ENCODE results near the gene NPAS4.

NPAS4 gene

DNA sequence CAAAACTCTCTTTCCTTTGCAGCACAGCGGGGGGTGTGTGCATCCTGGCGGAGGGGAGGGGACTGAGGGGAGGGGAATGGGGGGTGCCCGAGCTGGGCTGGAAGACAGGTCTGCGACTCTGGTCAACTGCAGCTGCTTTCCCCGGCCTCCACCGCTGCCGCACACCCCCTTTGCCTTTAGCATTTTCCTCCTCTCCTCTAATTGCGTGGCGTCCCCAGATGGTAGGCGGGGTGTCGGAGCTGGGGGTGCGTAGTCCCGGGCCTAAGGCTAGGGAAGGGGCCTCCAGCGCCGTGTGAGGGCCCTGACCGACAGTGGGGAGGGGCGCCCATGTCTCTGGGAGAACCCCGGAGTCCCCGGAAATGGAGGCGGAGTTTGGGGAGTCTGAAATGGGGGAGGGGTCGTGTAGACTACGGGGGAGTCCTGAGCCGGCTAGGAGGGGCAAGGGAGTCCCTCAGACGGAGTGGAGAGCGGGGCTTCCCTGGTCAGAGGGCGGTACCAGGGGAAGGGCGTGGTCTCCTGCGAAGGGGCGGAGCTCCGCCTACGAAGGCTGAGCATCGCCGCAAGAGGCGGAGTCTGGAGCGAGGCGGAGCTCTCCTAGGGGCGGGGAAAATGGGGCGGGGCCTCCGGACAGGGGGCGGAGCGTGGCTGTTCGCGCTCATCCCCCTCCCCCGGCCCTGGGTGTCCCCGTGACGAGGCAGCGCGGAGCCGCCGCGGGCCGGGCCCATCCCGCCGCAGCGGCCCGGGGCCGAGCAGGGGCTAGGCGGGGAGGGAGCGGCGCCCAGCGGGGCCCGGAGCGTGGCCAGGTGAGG lies 45.6 kb downstream of the NPAS4 start, which contains the start of gene PELI3:
Gene PELI3 (plus strand): TSS at position 681 of the 809 bp plus-strand sequence. CDS start 1,224 bp downstream, outside the sequence.
- DNase-seq (ENCODE audit: low read depth): peak; percentile 93
- TF ChIP-seq, protein P1, sequence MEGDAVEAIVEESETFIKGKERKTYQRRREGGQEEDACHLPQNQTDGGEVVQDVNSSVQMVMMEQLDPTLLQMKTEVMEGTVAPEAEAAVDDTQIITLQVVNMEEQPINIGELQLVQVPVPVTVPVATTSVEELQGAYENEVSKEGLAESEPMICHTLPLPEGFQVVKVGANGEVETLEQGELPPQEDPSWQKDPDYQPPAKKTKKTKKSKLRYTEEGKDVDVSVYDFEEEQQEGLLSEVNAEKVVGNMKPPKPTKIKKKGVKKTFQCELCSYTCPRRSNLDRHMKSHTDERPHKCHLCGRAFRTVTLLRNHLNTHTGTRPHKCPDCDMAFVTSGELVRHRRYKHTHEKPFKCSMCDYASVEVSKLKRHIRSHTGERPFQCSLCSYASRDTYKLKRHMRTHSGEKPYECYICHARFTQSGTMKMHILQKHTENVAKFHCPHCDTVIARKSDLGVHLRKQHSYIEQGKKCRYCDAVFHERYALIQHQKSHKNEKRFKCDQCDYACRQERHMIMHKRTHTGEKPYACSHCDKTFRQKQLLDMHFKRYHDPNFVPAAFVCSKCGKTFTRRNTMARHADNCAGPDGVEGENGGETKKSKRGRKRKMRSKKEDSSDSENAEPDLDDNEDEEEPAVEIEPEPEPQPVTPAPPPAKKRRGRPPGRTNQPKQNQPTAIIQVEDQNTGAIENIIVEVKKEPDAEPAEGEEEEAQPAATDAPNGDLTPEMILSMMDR (IDR thresholded peaks at IDR 0.05; ENCODE audit: insufficient read depth, low read depth, low read length, missing control alignments): no peak
- H3K4me3 ChIP-seq (ENCODE audit: low read length): peak within 1 kb of the TSS; percentile 66

DNA sequence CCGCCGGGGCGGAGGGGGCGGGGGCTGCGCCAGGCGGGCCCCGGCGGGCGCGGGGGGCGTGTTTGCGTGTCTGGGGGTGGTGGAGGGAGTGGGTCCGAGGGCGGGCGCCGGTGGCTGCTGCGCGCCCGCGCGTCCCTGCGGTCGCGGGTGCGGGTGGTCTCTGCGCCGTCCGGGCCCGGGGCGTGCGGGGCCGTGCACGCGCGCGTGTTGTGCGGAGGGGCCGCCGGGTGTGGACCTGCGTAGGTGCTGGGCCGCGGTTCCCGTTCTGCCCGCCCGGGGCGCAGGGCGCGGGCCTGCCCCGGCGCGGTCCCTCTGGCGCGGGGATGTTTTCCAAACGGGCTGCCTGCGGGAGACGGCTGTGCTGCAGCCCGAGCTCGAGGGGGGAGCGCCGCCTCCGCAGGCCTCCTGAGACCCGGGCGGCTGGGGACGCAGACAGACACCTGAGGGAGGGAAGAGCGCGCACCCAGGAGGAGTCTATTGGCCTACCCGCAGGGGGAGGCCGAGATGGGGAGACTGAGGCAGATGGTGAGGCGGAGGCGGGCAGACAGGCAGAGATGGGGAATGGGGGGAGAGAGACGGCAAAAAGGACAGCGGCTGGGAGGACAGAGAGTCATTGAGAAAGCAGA lies 46.3 kb downstream of the NPAS4 start:
- peak overlapping the region; percentile 53 for H3K4me3 ChIP-seq (ENCODE audit: low read length)
- TF ChIP-seq, protein P1 (IDR thresholded peaks at IDR 0.05; ENCODE audit: insufficient read depth, low read depth, low read length, missing control alignments): peak; percentile 3
- DNase-seq (ENCODE audit: low read depth): peak; percentile 36

DNA sequence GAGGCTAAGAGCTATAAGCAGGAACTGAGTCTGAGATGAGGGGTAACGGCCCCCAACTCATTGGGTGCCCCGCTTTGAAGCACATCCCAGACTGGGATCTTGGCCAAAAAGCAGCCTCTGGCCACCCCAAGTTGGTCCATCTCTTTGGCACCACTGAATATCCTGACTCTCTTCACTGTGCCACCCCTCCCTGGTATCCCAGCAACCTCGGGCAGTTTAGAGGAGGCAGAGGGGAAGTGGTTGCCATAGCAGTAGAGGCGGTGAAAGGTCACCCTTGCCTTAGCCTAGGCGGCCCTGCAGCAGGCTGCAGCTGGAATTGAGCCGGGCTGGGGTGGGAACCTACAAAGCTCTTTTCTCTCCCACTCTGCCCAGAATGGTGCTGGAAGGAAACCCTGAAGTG lies 46.9 kb downstream of the NPAS4 start:
- no peak for DNase-seq (ENCODE audit: low read depth)
- peak overlapping the region; percentile 53 for H3K4me3 ChIP-seq (ENCODE audit: low read length)
- TF ChIP-seq, protein P1 (IDR thresholded peaks at IDR 0.05; ENCODE audit: insufficient read depth, low read depth, low read length, missing control alignments): no peak

DNA sequence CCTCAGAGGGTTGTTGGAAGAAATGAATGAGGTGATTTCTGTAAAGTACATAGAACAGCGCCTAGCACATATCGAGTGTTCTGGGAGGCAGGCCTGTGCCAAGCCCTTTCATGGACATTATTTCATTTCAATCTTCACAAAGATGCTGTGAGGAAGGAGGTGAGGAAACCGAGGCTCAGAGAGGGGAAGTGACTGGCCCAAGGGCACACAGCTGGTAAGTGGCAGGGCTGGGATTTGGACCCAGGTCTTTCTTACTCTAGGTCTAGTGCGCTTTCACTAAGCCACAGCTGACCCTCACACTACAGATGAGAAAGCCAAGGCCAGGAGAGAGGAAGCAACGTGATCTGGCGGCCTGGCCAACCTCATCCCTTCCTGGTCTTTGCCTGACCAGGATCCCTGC lies 47.9 kb downstream of the NPAS4 start:
- no peak overlapping the region for H3K4me3 ChIP-seq (ENCODE audit: low read length)
- no peak for DNase-seq (ENCODE audit: low read depth)
- TF ChIP-seq, protein P1 (IDR thresholded peaks at IDR 0.05; ENCODE audit: insufficient read depth, low read depth, low read length, missing control alignments): no peak

DNA sequence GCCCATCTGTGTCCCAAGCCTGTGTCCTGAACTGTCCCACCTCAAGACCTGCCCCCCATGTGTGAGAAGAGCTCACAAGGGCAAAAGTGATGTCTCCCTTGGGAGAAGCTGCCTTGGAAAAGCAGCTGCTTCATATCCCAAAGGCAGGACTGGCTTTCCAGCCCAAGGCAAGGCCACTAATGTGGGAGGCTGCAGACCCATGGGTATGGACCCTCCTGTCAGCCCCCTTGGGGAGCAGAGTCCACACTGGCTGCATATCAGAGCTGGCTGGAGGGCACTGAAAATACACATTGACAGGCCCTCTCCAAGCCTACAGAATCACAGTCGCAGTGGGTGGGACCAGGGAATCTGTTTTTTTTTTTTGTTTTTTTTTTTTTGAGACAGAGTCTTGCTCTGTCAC lies 48.6 kb downstream of the NPAS4 start:
- TF ChIP-seq, protein P1 (IDR thresholded peaks at IDR 0.05; ENCODE audit: insufficient read depth, low read depth, low read length, missing control alignments): no peak

DNA sequence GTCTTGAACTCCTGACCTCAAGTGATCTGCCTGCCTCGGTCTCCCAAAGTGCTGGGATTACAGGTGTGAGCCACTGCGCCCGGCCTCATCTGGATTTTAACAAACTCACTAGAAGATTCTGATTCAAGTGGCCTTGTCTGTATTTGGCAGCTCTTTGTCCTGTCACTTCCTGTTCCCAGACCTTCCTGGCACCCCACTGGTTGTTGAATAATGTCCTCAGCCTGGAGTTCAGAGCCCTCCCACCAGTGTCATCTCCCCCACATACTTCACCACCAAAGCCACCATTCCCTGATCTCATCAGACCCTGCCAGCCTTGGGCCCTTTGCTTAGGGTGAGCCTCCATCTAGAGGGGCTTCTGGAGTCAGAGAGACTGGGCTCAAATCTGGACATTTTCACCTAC lies 49.2 kb downstream of the NPAS4 start:
- no peak overlapping the region for H3K4me3 ChIP-seq (ENCODE audit: low read length)
- DNase-seq (ENCODE audit: low read depth): no peak
- TF ChIP-seq, protein P1 (IDR thresholded peaks at IDR 0.05; ENCODE audit: insufficient read depth, low read depth, low read length, missing control alignments): no peak

More for the DNA sequence above, 48.6 kb downstream of the NPAS4 start:
- no peak overlapping the region for H3K4me3 ChIP-seq (ENCODE audit: low read length)
- DNase-seq (ENCODE audit: low read depth): no peak
